COR-L47 (cell line): Measurements from ENCODE around the gene AK2.

Source experiments
- DNase-seq: peaks from one replicate; lab custom pipeline; 2025; lab: John Stamatoyannopoulos, UW

AK2 gene

DNA sequence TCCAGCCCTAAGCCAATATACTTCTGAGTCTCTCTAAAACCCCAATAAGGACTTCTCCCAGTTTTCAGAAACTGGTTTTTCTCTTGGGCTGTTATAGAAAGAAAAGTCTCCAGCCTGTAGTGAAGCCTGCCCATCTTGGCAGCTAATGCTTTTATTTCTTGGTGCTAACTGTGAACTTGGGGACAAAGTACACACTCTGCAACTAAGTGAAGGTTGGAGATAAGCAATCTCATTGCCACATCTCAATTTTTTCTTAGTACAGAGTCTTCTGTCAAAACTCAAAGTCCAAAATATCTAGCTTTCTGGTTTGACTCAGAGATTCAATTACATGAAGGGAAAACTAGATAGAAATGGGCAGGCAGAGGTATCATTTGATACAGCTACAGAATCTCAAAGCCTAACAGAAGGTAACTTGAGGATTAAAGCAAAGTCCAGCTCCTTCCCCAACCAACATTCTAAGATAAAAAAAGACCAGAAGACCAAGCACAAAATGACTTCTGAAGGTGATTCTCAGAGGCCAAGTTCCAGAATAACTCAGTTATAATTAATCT is 14.0 kb downstream of the AK2 start:
- no peak for DNase-seq

- DNase-seq: no peak
Measured at GRCh38 chr1:33021567-33022431, 14.9 kb downstream of the AK2 start.

DNA sequence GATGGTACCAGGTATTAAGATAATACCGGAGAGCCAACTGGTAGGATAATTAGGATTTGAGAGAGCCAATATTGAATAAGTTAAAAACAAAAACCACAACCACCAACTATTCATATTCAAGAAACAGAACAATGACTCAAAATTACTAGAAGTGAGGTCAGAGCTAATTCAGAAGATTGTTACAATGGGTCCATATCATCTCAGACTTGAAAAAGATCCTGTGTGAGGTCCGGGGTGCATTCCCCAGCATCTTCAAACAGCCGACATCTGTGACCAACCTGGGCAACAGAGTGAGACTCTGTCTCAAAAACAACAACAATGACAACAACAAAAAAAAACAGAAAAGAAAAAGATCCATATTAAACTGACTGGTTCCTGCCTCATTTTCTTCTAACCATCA is 18.6 kb downstream of the AK2 start:
- no peak for DNase-seq

DNA sequence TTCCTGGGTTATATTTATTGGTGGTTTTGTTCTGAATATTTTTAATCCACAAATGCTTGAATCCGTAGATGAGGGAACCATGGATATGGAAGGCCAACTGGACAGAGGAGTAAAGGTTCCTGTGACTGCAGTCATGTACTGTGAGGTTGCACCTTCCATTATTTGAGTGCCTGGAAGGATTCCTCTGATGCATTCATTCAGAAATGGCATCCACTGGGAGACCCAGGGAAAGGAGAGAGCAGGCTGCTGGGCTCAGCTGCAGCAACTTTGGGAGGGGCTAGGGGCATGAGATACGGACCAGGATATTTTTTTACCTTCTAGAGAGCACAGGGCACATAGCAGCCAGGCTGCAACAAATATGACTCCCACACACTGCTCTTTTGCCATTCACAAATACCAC is 19.5 kb downstream of the AK2 start:
- DNase-seq: no peak

GRCh38 chr1:33015216-33015615 is 21.5 kb downstream of the AK2 start:
- DNase-seq: no peak

- DNase-seq: no peak
Measured at GRCh38 chr1:33014464-33015163, 22.1 kb downstream of the AK2 start.

- no peak for DNase-seq
Measured at GRCh38 chr1:33013791-33014190, 22.9 kb downstream of the AK2 start.

DNA sequence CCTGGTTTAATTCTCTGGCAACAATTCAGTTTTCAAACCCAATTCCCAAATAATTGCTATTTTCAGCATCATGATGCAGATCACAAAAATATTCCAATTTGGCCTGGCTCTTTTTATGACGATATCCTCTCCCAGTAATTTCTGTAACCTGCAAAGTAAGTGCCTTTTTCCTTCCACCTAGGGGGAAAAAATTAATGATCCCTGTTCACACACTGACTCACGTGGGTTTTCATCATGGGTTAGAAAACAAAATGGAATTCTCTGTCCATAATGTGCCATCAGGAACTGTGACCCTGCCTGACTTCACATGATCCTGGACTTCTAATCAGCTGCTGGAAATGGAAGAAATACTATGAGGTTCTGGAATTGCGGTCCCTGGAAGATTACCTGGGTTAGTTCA is 24.5 kb downstream of the AK2 start:
- DNase-seq: no peak

DNA sequence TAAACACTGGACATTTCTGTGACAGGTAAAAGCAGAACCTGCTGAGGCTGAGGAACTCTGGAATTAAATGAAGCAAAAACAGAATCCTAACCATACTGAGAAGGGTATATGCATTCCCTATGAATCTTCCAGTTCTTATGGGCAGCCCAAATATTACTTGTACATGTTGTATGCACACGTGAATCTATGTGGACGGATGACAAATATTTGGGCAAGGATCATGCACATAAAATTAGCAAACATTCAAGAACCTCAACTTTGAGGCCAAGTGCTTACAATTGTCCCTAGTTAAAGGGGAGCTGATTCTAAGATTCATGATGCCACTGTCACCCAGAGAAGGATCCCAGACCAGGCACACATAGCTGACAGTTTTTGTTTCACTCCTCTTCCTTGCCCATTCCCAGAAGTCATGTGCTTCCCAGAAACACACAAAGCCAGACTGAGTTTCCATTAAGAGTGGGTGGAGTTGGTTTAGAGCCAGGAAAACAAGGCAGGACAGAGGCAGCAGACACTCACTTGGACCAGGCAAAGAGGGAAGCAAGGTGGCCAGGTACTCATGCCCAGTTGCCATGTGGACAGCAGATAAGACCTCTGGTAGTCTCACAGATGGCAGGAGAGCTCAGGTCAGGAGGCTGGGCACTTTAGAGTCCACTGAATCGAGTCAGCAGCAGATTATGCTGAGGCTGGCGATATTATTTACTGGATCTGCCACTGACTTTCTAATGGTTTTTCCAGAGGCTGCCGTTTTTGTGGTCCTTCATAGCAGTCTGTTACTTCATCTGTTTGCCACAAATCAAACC is 25.6 kb downstream of the AK2 start:
- no peak for DNase-seq

- no peak for DNase-seq
Measured at GRCh38 chr1:33009561-33009960, 27.1 kb downstream of the AK2 start.

GRCh38 chr1:33008051-33008914 is 28.4 kb downstream of the AK2 start:
- DNase-seq: no peak

DNA sequence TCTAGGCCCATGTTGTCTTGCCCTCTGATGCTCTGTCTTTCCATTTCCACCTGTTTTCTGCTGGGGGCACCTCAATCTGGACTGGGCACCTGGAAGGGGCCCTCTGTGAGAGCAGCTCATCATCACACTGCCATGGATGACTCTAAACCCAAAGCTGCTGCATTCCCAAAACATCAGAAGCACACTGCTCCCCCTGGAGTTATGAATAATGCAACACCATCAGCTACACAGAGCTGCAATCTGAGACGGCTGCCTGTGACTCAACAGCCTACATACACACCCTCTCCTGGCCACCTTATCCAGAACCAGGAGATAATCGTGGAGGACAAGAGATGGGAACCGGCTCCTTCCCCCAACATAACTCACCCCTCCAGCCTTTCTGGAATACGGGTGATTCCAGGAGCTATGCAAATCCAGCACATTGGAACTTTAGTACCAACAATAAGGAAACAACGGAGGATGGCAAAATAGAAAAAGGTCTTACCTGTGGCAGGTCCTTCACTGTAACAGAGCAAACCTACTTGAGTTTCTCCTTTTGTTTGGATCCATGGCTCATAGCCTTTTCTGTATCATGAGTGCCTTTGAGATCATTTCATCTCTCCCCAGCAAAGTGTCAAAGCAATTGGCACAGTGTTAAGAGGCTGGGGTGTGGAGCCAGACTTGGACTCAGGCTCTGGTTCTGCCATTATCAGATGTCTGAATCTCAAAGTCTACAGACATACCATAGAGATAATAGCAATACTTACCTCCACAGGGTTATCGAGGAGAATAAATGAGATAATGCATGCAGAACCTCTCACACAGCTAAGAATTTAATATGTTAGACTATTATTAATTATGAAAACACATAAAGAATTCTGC is 29.3 kb downstream of the AK2 start:
- peak; percentile 36 for DNase-seq

DNA sequence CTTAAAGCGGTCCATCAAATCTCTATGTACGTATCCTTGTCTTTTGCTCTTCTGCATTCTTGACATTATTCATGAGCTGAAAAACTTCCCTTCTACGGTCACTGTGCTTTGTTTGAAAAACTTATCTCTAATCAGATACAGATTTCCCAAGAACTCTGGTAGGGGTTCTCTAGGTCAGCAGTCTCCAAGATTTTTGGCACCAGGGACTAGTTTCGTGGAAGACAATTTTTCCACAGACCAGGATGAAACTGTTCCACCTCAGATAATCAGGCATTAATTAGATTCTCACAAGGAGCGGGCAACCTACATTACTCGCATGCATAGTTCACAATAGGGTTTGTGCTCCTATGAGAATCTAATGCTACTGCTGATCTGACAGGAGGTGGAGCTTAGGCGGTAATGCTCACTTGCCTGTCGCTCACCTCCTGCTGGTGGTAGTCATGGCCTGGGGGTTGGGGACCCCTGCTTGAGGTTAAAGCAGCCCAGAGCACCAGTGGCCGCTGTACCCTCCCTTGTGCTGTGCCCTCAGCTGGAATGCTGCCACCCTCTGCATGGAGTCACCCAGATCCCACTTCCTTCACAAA is 30.8 kb downstream of the AK2 start:
- DNase-seq: no peak

- DNase-seq: no peak
Measured at GRCh38 chr1:33005117-33005837, 31.4 kb downstream of the AK2 start.

DNA sequence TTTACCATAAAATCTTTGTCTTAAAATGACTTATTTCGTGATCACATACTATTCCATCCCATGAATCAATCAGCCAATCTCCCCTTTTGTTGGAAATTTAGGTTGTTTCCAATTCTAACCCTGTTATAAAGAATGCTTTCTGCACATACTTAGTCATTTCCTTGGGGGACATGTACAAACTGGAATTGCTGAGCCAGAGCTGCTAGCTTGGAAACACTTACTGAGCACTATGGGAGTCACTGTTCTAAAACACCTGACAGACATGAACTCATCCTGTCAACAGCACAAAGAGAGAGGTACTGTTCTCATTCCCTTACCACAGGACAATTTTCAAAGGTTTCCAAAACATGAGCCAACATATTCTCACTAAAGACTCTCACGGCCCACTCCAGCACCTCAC is 32.1 kb downstream of the AK2 start:
- no peak for DNase-seq

GRCh38 chr1:33003657-33004056 is 33.0 kb downstream of the AK2 start:
- DNase-seq: no peak

DNA sequence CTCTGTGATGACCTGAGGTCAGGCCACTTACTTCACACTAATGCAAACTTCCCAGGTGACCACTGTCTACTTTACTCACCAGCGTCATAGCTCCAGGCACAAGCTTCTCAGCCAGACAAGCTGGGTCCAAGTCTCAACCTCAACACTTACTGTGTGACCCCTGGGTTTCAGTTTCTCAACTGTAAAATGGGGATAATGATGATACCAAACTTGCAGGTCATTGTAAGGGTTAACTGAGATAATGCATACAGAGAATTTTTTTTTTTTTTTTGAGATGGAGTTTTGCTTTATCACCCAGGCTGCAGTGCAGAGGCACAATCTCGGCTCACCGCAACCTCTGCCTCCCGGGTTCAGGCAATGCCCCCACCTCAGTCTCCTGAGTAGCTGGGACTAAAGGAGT is 34.7 kb downstream of the AK2 start:
- no peak for DNase-seq

GRCh38 chr1:33001282-33001681 is 35.4 kb downstream of the AK2 start:
- no peak for DNase-seq

GRCh38 chr1:33000427-33001026 is 36.2 kb downstream of the AK2 start:
- DNase-seq: no peak
